Gastrocnemius medialis (tissue), 4 donors: ENCODE measurements around the gene CXCL13. TPM values are rescaled to one million over a fixed set of nuclear protein-coding genes. Genes with fewer than 3 reads are reported as not detected.

ENCODE experiments used
- ATAC-seq, 2 donors: fragments of 150-250 bp; one replicate each; pipeline ENCODE4 v1.9.1; 2016
- DNase-seq, 2 donors: peaks; one replicate each; pipeline ENCODE4 v3.0.0-alpha.2; 2019
- H3K27ac ChIP-seq, 4 donors: fragments of 200-600 bp; sonication (generic); 1 replicate in 1 of 4; 2 replicates in 3 of 4; pipeline ENCODE4 v1.5.1; 2016 to 2018; ENCODE audit warnings: mild to moderate bottlenecking in 2 of 4, moderate library complexity in 1 of 4
- H3K27me3 ChIP-seq, 3 donors: fragments of 200-600 bp; sonication (generic) in 2 of 3; 1 replicate in 1 of 3; 2 replicates in 2 of 3; pipeline versions ENCODE4 v1.5.1 to v1.6.0; 2016 to 2019; ENCODE audit warnings: mild to moderate bottlenecking in 1 of 3, moderate library complexity in 1 of 3
- H3K36me3 ChIP-seq, 2 donors: fragments of 200-600 bp; sonication (generic) in 1 of 2; one replicate each; pipeline ENCODE4 v1.5.1; 2017 to 2018
- H3K4me1 ChIP-seq, 2 donors: fragments of 200-600 bp; sonication (generic) in 1 of 2; one replicate each; pipeline ENCODE4 v1.5.1; 2016 to 2017; ENCODE audit warnings: mild to moderate bottlenecking in 2 of 2
- H3K4me3 ChIP-seq, 4 donors: fragments of 200-600 bp; sonication (generic) in 3 of 4; 1 replicate in 1 of 4; 2 replicates in 3 of 4; pipeline ENCODE4 v1.5.1; 2016 to 2019; ENCODE audit warnings: mild to moderate bottlenecking in 2 of 4
- H3K9me3 ChIP-seq, 3 donors: fragments of 200-600 bp; sonication (generic) in 2 of 3; 1 replicate in 1 of 3; 2 replicates in 2 of 3; pipeline ENCODE4 v1.5.1; 2016 to 2019
- POLR2A ChIP-seq, 2 donors: fragments of 450-650 bp; IDR thresholded peaks; one replicate each; pipeline ENCODE4 v1.6.1; 2017; ENCODE audit warnings: antibody characterized with exemption in 2 of 2, mild to moderate bottlenecking in 2 of 2, moderate library complexity in 2 of 2
- in situ Hi-C, 4 donors: fragments of 200-750 bp; cut with MboI; loops; one replicate each; pipeline versions ENCODE4 v1.15.0 to v1.8.0; 2017; ENCODE audit warnings: low sequenced_read_pairs in 4 of 4
- intact Hi-C: fragments of 100-400 bp; cut with DNase I; formaldehyde crosslinking; loops from one replicate; pipeline ENCODE4 v1.15.1; 2023; ENCODE audit warnings: low total_unique reads
- total RNA-seq, 4 donors: library from RNA; depleted of rRNA; stranded (reverse); fragments of >200 nt; gene quantifications; one replicate each; pipeline versions ENCODE4 v1.1.0 to v1.2.3, GENCODE V29; 2016
- TF ChIP-seq, protein P1 (sequence below), 5 experiments: fragments of 450-650 bp in 3 of 5; fragments of 200-600 bp in 2 of 5; sonication (generic) in 2 of 5; IDR thresholded peaks in 4 of 5; conservative IDR thresholded peaks in 1 of 5; 1 replicate in 4 of 5; 2 replicates in 1 of 5; pipeline ENCODE4 v1.5.1; 2016 to 2019; ENCODE audit warnings: antibody characterized with exemption in 5 of 5, mild to moderate bottlenecking in 3 of 5, moderate library complexity in 3 of 5

CXCL13 gene
- total RNA-seq, 4 donors from 2014 or later: not detected

DNA sequence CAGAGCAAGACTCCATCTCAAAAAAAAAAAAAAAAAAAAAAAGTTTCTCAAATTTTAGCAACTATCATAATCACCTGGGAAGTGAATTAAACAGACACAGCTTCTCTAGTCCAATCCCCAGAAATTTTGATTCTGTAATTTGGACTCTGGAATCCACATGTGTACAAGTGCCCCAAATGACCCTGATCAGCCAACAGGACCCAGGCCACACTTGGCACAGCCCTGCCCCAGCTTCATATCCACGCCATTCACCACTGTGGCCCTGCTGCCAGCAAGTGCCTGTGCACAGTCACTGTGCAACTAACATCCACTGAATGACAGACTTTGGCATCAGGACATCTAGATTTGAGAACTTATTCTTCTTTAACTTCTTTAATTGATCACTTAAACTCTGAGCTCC is 14.1 kb upstream of the CXCL13 start:
- no peaks in the 10 kb centered on the region for H3K4me1 ChIP-seq
- in situ Hi-C loops: loop anchor here in 1 of 4 donors (10.0 kb wide), 1 partner anchor 197 kb away; no protein-coding TSS in a partner anchor
- intact Hi-C loops: no loop called here
- ATAC-seq: no peak
- H3K27ac ChIP-seq: no peak overlapping the region
- no peaks in the 10 kb centered on the region for H3K36me3 ChIP-seq
- H3K4me3 ChIP-seq: no peak overlapping the region
- DNase-seq: no peak
- H3K27me3 ChIP-seq: no peaks in the 10 kb centered on the region
- TF ChIP-seq, protein P1, sequence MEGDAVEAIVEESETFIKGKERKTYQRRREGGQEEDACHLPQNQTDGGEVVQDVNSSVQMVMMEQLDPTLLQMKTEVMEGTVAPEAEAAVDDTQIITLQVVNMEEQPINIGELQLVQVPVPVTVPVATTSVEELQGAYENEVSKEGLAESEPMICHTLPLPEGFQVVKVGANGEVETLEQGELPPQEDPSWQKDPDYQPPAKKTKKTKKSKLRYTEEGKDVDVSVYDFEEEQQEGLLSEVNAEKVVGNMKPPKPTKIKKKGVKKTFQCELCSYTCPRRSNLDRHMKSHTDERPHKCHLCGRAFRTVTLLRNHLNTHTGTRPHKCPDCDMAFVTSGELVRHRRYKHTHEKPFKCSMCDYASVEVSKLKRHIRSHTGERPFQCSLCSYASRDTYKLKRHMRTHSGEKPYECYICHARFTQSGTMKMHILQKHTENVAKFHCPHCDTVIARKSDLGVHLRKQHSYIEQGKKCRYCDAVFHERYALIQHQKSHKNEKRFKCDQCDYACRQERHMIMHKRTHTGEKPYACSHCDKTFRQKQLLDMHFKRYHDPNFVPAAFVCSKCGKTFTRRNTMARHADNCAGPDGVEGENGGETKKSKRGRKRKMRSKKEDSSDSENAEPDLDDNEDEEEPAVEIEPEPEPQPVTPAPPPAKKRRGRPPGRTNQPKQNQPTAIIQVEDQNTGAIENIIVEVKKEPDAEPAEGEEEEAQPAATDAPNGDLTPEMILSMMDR (IDR thresholded peaks at IDR 0.05 in 4 of 5, conservative IDR thresholded peaks at IDR 0.05 in 1 of 5): no peak
- no peak for TF ChIP-seq POLR2A (IDR thresholded peaks at IDR 0.05)
- H3K9me3 ChIP-seq: no peaks in the 10 kb centered on the region

DNA sequence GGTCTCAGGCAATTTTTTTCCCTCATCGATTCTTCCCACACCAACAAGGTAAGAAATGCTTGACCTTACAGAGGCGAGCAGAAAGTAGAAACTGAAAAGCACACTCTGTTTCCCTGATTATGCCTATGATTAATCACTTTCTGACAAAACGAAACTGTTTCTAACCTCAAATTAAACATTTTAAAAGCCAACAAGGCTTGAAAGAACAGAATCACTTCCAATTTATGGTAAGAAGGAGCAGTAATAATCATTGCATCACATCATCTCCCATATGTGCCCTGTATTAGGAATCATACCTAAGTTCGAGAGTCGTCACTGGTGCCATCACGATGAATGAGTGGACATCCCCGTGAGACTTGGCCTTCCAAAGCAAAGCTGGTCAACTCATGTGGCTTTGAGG is 12.5 kb upstream of the CXCL13 start:
- ATAC-seq (no peak), DNase-seq (no peak)
- in situ Hi-C loops: loop anchor here in 1 of 4 donors (10.0 kb wide), 1 partner anchor 198 kb away; no protein-coding TSS in a partner anchor
- no peaks in the 10 kb centered on the region for H3K27me3 ChIP-seq
- TF ChIP-seq, protein P1 (IDR thresholded peaks at IDR 0.05 in 4 of 5, conservative IDR thresholded peaks at IDR 0.05 in 1 of 5): no peak
- TF ChIP-seq POLR2A (IDR thresholded peaks at IDR 0.05): no peak
- no peak overlapping the region for H3K27ac ChIP-seq
- intact Hi-C loops: no loop called here
- H3K4me1 ChIP-seq: no peaks in the 10 kb centered on the region
- no peaks in the 10 kb centered on the region for H3K36me3 ChIP-seq
- no peak overlapping the region for H3K4me3 ChIP-seq
- H3K9me3 ChIP-seq: no peaks in the 10 kb centered on the region

DNA sequence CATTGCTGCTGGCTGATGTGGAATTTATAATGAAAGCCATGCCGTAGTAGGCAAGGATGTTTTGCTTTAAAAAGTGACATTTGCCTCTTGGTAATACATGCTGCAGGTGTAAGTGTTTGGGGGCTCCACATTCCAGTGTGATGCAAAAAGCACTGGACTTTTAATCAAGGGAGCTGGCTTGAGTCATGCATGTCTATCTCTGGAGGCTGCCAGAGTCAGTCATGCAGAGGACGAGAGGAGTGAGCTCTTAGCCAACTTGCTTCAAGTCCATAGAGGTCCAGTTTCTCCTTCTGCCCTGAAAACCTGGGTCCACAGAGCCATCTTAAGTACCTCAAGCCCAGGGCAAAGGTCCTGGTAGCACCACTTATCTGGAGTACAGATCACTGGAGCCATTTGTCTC is 11.6 kb upstream of the CXCL13 start:
- H3K4me1 ChIP-seq: no peaks in the 10 kb centered on the region
- H3K36me3 ChIP-seq: no peaks in the 10 kb centered on the region
- in situ Hi-C loops (loop anchor here in 1 of 4 donors (10.0 kb wide), 1 partner anchor 199 kb away; no protein-coding TSS in a partner anchor), intact Hi-C loops (no loop called here)
- no peak for ATAC-seq
- no peak overlapping the region for H3K27ac ChIP-seq
- TF ChIP-seq, protein P1 (IDR thresholded peaks at IDR 0.05 in 4 of 5, conservative IDR thresholded peaks at IDR 0.05 in 1 of 5): no peak
- TF ChIP-seq POLR2A (IDR thresholded peaks at IDR 0.05): no peak
- no peak for DNase-seq
- H3K27me3 ChIP-seq: no peaks in the 10 kb centered on the region
- no peaks in the 10 kb centered on the region for H3K9me3 ChIP-seq
- no peak overlapping the region for H3K4me3 ChIP-seq

DNA sequence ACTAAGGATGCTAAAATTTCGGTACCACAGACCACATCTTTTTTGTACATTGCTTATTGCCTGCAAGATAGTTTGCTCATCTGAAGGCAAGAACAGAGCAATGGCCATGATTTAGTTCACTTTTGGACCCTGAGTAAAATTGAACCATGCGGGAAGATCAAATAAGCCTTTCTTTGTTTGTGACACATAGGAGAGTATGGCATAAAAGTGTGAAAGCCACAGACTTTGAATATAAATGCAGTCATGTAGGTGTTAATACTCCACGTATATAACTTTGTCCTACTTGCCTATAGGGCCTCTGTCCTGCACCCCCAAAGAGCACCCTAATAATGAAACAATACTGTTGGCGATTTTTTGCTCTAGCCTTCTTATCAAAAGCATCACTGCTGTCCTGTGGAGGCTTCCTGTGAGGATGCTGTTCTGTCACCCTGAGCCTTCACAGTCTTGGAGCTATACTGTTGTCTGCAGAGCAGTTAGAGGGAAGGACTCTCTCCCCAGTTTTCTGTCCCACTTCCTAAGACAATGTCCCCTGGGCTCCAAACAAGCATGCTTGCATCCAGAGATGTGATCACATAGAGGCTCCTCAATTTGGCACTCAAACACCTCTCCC is 10.2 kb upstream of the CXCL13 start:
- H3K4me1 ChIP-seq: no peaks in the 10 kb centered on the region
- DNase-seq: no peak
- H3K27me3 ChIP-seq: no peaks in the 10 kb centered on the region
- H3K9me3 ChIP-seq: no peaks in the 10 kb centered on the region
- H3K27ac ChIP-seq: no peak overlapping the region
- TF ChIP-seq POLR2A (IDR thresholded peaks at IDR 0.05): no peak
- TF ChIP-seq, protein P1 (IDR thresholded peaks at IDR 0.05 in 4 of 5, conservative IDR thresholded peaks at IDR 0.05 in 1 of 5): no peak
- ATAC-seq: no peak
- intact Hi-C loops: no loop called here
- H3K4me3 ChIP-seq: no peak overlapping the region
- H3K36me3 ChIP-seq: no peaks in the 10 kb centered on the region
- in situ Hi-C loops: loop anchor here in 1 of 4 donors (10.0 kb wide), 1 partner anchor 201 kb away; no protein-coding TSS in a partner anchor
